ENCODE results near the gene PTN.

DNA sequence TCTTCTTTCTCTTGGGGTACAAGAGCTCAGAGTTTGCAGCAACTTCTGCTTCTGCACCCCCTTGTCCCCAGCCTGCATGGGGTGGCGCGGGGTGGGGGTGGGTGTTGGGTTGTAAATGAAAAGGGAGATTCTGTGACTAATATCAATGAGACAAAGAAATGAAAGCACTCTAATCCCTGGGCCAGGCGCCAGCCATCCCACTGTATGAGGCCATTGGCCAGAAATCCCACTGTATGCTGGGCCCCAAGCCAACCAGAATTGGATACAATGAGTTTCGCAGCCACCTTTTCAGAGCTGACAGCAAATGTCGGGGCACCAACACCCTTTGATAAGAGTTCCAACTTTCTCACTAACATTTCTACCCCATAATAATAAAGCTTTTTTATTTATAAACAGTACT, 10.9 kb upstream of the PTN start:
- TF ChIP-seq CTCF (IDR thresholded peaks at IDR 0.05) = no peak
- no peak for TF ChIP-seq ZFX (IDR thresholded peaks at IDR 0.05; ENCODE audit: borderline replicate concordance)
